HUES6 (cell line): ENCODE measurements around the gene BANP.
"Not testable (repeated sequence)": the region's sequence is repeated elsewhere in the genome, so short reads cannot be mapped to it uniquely, and the experiment has no call there.

Experiments used
- H3K27ac ChIP-seq: 2 replicates; pipeline ENCODE4 v1.7.0; 2013; ENCODE audit warnings: low read depth, mild to moderate bottlenecking, low read length, inconsistent platforms
- H3K27me3 ChIP-seq: 2 replicates; pipeline ENCODE4 v1.6.1; 2013; ENCODE audit warnings: low read length; ENCODE audit not compliant: control insufficient read depth, insufficient read depth
- H3K36me3 ChIP-seq: 2 replicates; pipeline ENCODE4 v1.6.1; 2013; ENCODE audit warnings: low read length; ENCODE audit not compliant: control insufficient read depth, insufficient read depth
- H3K4me1 ChIP-seq: 2 replicates; pipeline ENCODE4 v1.6.1; 2013; ENCODE audit warnings: low read length; ENCODE audit not compliant: control insufficient read depth, insufficient read depth
- H3K4me3 ChIP-seq: 2 replicates; pipeline ENCODE4 v1.5.1; 2013; ENCODE audit warnings: low read depth, low read length
- H3K9ac ChIP-seq: one replicate; pipeline ENCODE4 v1.6.1; 2013; ENCODE audit warnings: mild to moderate bottlenecking, low read length
- H3K9me3 ChIP-seq: 2 replicates; pipeline ENCODE4 v1.6.1; 2013; ENCODE audit warnings: low read depth, low read length; ENCODE audit not compliant: control insufficient read depth, insufficient read depth

The BANP gene

DNA sequence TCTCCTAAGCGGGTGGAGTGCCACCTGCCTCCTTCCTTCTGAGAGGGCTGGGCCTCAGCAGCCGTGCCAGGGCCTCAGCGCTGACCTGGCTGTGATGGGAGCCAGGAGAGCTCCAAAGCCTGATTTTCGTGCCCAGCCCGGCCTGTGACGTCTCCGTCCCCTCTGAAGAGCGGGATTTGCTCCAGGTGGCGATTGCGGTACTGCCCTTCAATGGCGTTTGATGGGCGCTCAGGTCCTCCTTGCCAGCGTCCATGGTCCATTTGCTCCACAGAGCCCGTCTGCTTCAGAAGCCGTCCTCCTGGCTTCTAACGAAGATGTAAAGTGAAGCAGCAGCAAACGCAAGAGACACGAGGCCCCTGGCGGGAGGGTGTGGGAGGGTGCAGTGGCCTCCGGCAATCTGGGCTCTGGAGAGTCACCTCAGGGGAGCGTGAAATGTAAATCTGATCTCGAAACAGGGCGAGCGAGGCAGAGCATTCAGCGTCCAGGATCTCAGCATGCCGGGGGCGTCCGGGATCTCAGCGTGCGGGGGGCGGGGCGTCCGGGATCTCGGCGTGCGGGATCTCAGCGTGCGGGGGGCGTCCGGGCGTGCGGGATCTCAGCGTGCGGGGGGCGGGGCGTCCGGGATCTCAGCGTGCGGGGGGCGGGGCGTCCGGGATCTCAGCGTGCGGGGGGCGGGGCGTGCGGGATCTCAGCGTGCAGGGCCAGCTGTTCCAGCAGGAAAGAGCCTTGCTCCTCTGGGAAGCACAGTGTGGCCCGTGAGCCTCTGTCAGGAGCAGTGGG, 68.0 kb downstream of the BANP start:
- H3K27me3 ChIP-seq, H3K36me3 ChIP-seq, H3K9me3 ChIP-seq, H3K27ac ChIP-seq, H3K4me1 ChIP-seq: not testable (repeated sequence)
- H3K9ac ChIP-seq: peak overlapping the region; percentile 39
- H3K4me3 ChIP-seq: peak overlapping the region; percentile 36; the same call in 1 of the 2 replicates

DNA sequence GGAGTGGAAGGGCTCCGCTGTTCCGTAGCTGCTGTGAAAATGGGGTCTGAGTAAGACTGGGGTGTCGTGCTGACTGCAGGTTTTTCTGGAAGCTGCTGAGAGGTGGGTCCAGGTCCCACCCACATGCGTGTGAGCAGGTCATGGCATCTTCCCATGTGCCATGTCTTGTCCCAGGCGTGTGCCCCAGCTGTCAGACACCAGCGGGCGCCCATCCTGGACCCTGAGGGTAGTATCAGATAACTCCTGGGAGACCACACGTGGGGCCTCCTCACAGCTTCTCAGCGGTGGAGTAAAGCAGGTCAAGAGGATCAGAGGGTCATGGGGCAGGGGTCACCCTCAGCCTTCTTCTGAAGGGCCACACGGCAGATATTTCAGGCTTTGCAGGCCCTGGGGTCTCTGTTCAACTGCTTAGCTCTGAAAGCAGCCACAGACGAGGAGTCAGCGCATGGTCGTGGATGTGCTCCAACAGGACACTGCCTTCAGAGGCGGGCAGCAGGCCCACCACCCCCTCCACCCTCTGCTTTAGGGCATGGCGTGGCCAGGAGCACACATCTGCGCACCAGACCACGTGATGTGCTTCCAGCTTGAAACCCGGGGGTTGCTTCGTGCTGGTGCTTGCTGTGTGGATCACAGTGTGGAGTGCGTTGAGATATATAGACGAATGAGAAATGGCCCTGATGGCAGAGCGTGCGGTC, 68.7 kb downstream of the BANP start:
- Histone ChIP-seq H3K4me1 (peaks cover 9% of the 10 kb centered on the region; the same call in 1 of the 2 replicates), H3K36me3 (no peaks in the 10 kb centered on the region; the same call in 1 of the 2 replicates), H3K9me3 (no peaks in the 10 kb centered on the region), H3K27ac (no peak overlapping the region), H3K4me3 (peak overlapping the region; percentile 36; the same call in 1 of the 2 replicates), H3K27me3 (no peaks in the 10 kb centered on the region), H3K9ac (no peak overlapping the region)

DNA sequence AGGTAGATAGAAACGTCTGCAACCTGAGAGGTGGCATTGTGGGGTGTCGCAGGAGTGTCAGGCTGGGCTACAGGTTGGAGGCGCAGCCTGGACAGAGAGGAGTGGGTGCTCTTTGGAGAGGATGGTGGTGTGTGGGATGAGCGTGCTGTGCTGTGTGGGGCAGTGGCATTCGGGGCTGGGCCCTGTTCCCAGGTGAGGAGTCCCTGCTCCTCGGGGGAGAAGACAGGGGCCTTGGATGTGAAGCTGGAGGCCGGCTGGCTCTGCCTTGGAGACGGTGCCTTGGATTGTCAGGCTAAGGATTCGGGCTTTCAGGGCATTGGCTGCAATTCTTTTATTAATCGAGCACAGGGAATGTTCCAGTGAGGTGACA, 69.3 kb downstream of the BANP start:
- no peak overlapping the region for H3K9ac ChIP-seq

DNA sequence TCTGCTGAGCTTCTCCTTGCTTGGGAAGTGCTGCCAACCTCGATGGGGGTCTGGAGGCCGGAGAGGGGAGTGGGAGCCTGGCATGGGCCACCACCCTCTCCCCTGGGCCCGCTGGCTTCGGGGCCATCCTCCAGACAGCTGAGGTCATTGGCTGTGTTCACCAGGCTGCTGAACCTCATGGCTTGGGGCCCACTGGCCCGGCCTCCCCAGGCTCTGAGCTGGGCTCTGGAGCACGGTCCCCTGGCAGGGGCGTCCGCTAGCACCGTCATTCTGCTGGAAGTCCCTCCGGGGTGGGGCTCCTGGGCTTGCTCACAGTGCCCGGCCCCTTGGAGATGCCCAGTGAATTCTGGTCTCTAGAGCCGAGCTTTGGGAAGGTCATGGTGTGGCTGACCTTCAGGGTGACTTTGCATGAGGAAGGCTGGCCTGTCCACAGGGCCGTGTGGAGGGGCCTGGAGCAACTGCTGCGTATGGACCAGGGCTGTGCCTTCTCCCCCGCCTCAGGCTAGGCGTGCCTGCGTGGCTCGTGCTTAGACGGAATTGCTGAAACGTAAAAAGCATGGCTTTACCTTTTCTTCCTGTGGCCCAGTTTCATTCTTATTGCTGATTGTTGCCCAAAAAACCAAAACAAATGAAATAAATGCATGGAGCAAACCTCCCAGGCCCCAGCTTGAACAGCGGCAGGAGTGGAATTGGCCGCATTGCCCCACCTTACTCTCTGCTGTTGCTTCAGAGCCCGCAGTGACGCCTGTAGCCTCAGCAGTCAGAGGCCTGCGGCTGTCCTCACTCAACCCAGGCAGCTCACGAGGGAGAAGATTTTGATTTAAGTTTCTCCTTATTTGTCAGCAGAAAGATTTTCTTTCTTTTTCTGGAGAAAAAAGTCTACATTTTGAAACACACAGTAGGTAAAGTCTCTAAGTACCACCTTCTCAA, 70.1 kb downstream of the BANP start:
- H3K9ac ChIP-seq, H3K36me3 ChIP-seq, H3K4me1 ChIP-seq, H3K27me3 ChIP-seq, H3K4me3 ChIP-seq, H3K27ac ChIP-seq, H3K9me3 ChIP-seq: not testable (repeated sequence)

More for the DNA sequence above, 69.3 kb downstream of the BANP start:
- Histone ChIP-seq H3K27ac (no peak overlapping the region), H3K36me3 (no peaks in the 10 kb centered on the region; the same call in 1 of the 2 replicates), H3K27me3 (no peaks in the 10 kb centered on the region), H3K4me1 (peaks cover 9% of the 10 kb centered on the region; the same call in 1 of the 2 replicates), H3K9me3 (no peaks in the 10 kb centered on the region), H3K4me3 (no peak overlapping the region)

DNA sequence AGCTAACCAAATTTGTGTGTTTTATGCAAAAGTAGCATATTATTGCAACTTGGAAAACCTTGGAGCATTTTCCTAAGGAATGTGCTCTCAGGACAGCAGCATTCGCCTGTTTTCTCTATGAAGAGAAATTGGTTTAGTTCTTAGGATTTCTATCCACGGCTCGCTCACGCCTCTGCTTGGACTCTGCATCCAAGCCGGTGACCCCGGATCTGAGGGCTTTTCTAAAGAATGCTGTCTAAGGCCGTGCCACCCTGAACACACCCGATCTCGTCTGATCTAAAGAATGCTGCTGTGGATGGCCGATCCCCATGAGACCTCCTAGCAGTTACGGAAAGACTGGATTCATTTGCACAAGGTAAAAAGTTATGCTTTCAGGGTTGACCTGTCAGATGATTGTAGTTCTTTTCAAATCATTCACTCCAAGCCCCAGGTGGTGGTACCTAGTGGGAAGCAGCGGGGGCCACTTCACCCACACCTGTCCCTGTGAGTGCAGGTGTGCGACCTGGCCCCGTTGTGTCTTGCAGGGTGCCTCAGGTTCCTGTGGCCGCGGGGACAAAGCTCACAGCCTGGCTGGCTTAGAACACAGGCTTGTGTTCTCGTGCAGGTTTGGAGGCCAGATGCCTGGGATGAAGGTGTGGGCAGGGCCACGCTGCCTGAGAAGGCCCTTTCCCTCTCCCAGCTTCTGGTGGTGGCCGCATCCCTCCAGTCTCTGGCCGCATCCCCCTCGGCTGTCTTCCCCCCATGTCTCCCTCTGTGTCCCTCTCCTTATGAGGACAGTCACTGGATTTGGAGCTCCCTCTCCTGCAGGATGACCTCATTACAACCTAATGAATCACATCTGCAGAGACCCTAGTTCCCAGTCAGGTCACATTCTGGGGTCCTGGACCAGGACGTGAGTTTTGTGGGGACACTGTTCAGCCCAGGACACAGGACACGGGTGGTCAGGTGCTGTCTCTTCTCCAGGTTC, 71.1 kb downstream of the BANP start:
- no peaks in the 10 kb centered on the region for H3K9me3 ChIP-seq
- H3K9ac ChIP-seq: no peak overlapping the region
- H3K4me1 ChIP-seq: peaks cover 9% of the 10 kb centered on the region; the same call in 1 of the 2 replicates
- H3K36me3 ChIP-seq: peaks cover under 1% of the 10 kb centered on the region; the same call in 1 of the 2 replicates
- H3K27ac ChIP-seq: no peak overlapping the region
- H3K27me3 ChIP-seq: no peaks in the 10 kb centered on the region
- no peak overlapping the region for H3K4me3 ChIP-seq

DNA sequence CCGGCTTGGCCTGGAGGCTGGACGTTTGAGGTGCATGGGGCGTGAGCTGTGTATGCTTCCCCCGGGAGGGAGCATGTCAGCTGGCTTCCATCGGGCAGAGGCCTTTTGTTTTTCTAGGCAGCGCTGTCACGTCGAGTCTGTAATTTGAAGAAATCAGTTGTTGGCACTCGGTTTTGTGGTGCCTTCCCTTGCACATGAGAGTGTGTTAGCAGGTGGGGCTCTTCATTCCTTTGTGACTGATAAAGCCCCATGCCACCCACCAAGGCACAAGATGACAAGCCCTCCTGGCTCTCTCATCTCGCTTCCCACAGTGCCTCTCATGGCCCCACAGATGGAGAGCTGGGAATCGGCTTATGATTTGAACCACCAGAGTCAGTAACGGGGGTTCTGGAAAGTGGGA, 72.1 kb downstream of the BANP start:
- H3K9ac ChIP-seq: no peak overlapping the region
- H3K4me3 ChIP-seq: no peak overlapping the region
- H3K27ac ChIP-seq: no peak overlapping the region
- no peaks in the 10 kb centered on the region for H3K9me3 ChIP-seq
- H3K4me1 ChIP-seq: peaks cover 19% of the 10 kb centered on the region
- no peaks in the 10 kb centered on the region for H3K27me3 ChIP-seq
- peaks cover 3% of the 10 kb centered on the region for H3K36me3 ChIP-seq

DNA sequence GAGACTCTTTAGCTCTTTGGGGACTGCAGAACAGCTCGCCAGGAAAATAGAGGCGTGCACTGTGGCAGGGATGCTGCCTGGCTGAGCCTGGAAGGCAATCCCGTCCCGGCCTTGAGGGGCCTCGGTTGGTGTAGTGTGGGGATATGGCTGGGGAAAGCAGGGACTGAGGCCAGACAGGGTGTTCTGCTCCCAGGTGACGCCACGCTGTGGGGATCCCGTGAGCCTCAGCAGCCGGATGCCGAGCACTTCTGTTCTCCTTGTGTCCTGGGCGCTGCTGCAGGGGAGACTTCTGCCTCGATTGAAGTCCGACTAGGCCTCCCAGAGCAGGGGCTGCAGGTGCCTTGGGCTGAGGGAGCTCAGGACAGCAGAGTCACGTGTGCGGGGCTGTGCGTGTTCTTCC, 72.6 kb downstream of the BANP start:
- no peak overlapping the region for H3K9ac ChIP-seq
- no peak overlapping the region for H3K4me3 ChIP-seq
- peaks cover 21% of the 10 kb centered on the region for H3K4me1 ChIP-seq
- no peaks in the 10 kb centered on the region for H3K9me3 ChIP-seq
- no peaks in the 10 kb centered on the region for H3K27me3 ChIP-seq
- H3K27ac ChIP-seq: no peak overlapping the region
- H3K36me3 ChIP-seq: peaks cover 3% of the 10 kb centered on the region

DNA sequence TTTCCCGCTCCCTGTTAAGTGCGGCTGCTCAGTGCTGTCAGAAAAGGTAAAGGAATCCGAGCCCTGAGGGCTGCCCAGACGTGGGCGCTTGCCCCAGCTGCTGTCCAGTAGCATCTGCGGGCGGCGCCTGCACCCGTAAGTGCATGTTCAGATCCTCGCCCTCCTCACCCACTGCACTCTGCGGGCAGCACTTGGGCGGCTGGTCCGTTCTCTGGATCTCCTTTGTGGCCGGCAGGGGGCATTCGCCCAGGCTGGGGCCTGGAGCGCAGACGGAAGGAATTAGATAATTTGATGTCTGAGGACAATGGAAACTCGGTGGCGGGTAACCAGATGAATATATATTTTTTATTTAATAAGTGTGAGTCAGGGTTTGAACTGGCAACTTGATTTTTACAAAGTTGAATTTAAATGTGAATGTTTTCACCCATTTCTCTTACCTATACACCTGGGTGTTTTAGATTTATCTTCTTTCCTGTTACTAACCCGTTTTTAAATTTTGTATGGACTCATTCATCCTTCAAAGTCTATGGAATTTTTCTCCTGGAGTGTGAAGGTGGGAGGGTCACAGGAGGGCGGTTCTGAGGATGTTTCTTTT, 73.4 kb downstream of the BANP start:
- H3K36me3 ChIP-seq, H3K9me3 ChIP-seq, H3K4me3 ChIP-seq, H3K27ac ChIP-seq, H3K27me3 ChIP-seq, H3K9ac ChIP-seq: not testable (repeated sequence)
- H3K4me1 ChIP-seq: peaks cover 16% of the 10 kb centered on the region

DNA sequence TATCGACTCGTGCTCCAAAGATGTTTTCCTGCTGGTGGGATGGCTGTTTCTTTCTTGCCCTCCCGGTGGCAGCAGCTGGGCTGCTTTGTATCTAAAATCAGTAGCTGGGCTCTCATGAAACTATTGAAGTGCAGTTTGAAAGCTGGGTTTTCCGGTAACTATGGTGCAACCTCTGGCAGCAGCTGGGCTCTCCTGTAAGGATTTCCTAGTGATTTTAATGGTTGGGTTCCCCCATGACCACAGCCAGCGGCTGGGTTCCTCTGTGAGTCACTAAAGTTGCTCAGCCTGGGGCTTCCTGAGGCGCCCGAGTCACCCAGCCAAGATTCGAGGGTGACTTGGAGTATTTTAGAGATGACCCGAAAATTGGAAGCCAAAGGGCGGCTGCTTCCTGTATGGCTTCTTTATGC, 73.9 kb downstream of the BANP start:
- H3K27ac ChIP-seq, H3K27me3 ChIP-seq, H3K9me3 ChIP-seq, H3K9ac ChIP-seq, H3K36me3 ChIP-seq, H3K4me3 ChIP-seq: not testable (repeated sequence)
- peaks cover 13% of the 10 kb centered on the region for H3K4me1 ChIP-seq
